DLD1 (cell line): ENCODE measurements around the gene USP1.

Experiments
- in situ Hi-C: cut with HindIII; loops from 2 replicates; pipeline ENCODE4 v1.10.0; 2017; ENCODE audit warnings: low sequenced_read_pairs

USP1 gene

DNA sequence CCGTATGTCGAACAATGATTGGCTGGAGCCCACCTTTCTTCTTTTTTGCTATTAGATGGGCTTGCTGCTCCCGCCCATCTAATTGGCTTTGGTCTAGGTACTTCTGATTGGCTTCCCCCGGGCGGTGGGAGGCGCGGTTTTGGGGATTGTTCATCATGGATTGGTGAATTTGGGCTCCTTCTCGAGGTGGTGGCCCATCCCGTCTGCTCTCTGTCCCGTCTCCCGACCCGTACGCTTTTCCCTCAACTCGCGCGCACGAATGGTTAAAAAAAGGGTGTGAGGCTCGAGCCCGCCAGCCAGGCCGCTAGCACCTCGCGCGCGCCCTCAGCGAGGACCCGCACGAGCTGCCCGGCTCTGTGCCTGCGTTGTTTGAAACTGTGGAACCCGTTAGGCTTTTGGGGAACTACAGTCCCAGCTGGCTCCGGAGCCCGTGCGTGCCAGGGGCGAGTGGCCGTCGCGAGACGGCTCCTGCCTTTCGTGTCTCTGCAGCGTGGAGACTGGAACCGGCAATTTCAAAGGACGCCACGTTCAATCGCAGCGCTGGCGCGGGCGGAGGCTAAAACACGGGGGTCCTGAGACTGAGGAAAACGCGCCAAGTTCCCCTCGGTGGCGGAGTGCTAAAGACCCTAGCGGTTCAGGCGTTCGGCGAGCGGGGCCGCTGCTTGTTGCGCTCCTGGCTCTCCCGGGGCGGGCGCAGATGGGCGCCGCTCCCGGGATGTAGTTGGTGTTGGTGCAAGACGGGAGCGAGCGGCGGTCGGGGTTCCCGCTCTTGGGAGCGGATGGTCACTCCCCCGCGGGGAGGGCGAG, at the start of gene USP1:
Gene USP1 (plus strand): TSS at position 584 of the 807 bp plus-strand sequence. CDS start 2,819 bp downstream, outside the sequence.
- in situ Hi-C loops, result no loop called here

DNA sequence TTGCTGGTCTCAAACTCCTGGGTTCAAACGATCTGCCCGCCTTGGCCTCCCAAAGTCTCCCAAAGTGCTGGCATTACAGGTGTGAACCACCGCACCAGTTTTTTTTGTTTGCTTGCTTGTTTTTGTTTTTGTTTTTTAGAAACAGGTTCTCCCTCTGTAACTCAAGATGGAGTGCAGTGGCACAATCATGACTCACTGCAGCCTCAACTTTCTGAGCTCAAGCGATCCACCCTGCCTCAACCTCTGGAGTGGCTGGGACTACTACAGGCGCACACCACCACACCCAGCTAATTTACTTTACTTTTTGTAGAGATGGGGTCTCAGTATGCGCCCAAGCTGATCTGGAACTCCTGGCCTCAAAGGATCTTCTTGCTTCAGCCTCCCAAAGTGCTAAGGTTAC, 47.3 kb upstream of the USP1 start:
- in situ Hi-C loops, result no loop called here

DNA sequence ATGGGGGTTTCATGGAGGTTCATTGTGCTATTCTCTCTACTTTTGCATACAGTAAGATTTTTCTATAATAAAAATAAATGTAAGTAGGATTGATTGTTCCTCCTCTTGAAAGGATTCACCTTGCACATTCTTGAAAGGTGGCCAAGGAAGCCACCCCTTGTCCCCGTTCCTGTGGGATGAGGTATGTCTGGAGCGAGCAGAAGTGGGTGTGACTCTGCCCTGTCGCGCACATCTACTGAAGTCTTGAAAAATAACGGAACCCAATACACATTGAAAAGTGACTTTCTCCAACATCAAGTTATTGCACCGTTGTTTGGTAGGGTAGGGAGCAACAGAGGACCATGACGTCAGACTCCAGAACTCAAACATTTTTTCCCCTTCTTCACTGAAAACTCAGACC, 46.8 kb upstream of the USP1 start:
- in situ Hi-C loops, result no loop called here

- in situ Hi-C loops, result no loop called here
These were observed 45.4 kb upstream of the USP1 start for GRCh38 chr1:62391369-62391971.

- in situ Hi-C loops, result no loop called here
These were observed 43.9 kb upstream of the USP1 start for GRCh38 chr1:62392951-62393350.

DNA sequence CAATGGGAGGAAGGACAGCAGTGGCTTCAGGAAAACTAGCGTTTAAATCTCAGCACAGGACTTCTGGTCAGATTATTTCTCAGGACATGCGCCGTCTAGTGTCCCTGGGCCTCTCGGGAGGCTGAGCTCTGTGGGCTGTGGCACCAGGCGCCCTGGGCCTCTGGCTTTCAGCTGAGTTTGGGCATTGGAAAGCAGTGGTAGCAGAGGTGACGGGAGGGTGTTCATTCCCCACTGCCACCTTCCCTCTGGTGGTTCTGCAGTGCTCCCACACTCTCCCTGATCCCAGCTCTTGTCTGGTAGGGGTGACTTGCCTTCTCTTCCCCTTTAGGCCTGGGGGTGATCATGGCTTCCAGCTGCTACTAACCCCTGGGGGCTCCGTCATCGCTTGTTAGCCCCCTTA, 42.2 kb upstream of the USP1 start:
- in situ Hi-C loops, result no loop called here

DNA sequence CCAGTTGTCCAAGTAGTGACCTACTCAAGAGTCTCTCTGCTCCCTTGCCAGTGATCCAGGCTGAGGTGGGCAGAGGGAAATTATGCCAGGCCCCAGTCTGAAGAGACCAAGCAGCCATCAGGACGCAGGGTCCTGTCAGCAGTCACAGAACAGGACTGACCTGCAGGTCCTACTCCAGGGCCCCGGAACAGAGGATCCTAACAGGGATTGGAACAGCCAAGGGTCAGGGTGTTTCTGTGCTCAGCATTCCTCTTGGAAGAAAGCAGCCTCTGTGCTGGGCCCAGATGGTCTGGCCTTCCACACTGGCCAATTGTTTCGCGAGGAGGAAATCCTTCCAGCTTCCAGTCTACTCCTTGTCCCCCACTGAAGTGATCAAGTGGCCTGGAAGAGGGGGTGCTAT, 41.6 kb upstream of the USP1 start:
- in situ Hi-C loops, result no loop called here

DNA sequence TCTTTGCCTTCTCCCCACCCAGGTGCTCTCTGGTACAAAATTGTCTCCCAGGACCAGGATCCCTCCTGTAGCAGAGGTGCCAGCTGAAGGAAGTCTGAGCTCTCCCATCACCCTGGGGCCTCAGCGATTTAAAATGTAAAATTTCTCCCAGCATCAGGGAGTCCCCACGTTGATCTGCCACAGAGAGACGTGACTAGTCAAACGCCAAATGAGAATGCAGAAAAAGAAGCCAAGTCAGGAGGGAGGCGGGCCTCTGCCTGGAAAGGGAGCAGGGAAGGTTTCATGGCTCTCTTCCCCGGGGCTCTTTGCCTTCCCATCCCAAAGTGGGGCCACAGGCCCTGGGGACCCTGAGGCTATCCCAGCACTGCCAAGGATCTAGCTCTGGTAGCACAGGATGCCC, 40.0 kb upstream of the USP1 start:
- in situ Hi-C loops, result no loop called here

GRCh38 chr1:62397301-62397700, 39.5 kb upstream of the USP1 start:
- in situ Hi-C loops, result no loop called here

DNA sequence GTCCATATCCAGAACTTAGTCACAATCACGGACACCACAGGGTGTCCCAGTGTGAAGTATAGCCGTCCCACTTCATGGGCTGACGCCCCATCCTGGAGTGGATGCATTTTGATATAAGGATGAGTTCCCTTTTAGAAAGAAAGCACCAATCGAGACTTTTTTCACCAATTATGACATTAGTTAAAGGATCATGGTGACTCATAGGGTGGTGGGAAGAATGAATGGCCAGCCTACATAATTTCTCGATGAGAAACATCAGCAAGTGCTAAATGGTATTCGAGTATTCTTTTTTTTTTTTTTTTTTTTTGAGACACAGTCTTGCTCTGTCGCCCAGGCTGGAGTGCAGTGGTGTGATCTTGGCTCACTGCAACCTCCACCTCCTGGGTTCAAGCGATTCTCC, 38.5 kb upstream of the USP1 start:
- in situ Hi-C loops, result no loop called here

DNA sequence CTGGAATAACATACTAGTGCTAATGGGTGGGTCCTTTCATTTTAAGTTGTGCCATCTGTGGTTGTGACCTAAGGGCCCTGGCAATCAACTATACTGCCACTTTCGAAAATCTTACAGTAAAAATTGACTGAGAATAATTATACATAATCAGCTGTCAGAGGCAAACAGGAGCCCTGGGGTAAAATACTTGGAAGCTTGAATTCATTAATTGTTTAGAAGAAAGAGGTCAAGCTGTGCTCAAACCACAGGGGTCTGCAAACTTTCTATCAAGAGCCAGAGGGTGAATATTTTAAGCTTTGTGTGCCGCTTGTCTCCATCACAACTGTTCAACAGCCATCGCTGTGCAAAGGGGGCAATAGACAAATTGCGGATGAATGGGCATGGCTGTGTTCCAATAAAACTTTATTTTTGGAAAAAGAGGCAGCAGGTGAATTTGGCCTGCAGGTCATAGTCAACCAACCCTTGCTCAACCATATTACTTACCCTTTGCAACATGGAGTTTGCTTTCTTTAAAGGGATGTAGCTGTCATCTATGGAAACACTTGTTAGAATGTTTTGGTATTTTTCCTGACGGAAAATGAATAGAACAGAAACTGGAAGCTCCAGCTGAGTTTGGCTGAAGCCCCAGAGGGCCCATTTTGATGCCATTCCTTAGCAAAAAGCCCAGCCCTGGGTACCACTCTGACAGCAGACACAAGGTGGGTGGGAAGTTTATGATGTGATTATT, 35.7 kb upstream of the USP1 start:
- in situ Hi-C loops, result no loop called here

- in situ Hi-C loops, result no loop called here
These were observed 31.6 kb upstream of the USP1 start for GRCh38 chr1:62405247-62405646.

DNA sequence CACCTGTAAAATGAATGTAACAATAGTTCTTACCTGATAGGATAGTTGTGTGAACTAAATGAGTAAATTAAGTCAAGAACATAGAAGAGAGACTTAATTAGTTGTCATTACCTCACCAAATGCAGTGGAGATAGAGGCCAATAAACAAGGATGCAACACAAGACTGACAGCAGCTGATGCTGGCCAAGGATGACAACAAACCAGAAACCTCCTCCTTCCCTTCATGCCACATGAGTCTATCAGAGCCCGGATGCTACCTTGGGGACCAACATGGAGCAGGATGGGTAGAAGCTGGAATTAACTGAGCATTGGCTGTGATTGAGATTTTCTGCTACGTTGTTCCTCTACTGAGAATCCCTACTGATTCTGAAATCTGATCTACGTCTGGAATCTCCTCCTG, 30.3 kb upstream of the USP1 start:
- in situ Hi-C loops, result no loop called here

- in situ Hi-C loops, result no loop called here
These were observed 29.3 kb upstream of the USP1 start for GRCh38 chr1:62407398-62408009.

- in situ Hi-C loops, result no loop called here
These were observed 21.2 kb upstream of the USP1 start for GRCh38 chr1:62415687-62416086.

GRCh38 chr1:62417351-62417999, 19.4 kb upstream of the USP1 start:
- in situ Hi-C loops, result no loop called here

- in situ Hi-C loops, result no loop called here
These were observed 16.6 kb upstream of the USP1 start for GRCh38 chr1:62420214-62420613.

- in situ Hi-C loops, result no loop called here
These were observed 13.1 kb upstream of the USP1 start for GRCh38 chr1:62423580-62424242.

DNA sequence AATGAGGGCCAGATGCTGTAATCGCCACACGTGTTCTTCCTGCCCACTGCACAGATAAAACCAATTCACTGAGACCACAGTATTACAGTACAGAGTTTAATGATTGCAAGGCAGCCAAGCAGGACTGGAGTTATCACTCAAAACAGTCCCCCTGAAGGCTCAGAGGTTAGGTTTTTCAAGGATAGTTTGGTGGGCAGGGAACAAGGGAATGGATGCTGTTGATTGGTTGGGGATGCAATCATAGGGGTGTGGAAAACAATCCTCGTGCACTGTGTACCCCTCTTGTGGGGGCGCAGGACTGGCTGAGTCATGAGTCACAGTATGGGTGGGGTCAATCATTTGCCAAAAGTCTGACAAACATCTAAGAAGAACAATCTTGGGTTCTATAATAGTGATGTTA, 12.4 kb upstream of the USP1 start:
- in situ Hi-C loops, result no loop called here

DNA sequence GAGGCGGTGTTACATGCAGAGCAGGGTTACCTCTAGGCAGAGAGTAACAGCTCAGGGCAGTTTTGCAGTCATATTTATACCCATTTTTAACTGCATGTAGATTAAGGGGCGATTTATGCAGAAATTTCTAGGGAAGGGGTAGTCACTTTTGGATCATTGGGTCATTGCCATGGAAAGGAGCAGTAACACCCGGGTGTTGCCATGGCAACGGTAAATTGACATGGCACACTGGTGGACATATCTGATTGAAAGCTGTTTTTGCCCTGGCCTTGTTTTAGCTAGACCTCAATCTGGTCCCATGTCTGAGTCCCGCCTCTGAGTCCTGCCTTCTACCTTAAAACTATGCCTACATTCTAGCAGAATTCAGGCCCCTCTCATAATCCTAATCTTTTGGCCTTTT, 11.8 kb upstream of the USP1 start:
- in situ Hi-C loops, result no loop called here

GRCh38 chr1:62426237-62426636, 10.6 kb upstream of the USP1 start:
- in situ Hi-C loops, result no loop called here
